ENCODE data around the gene CELA3A.

Gene CELA3A

GRCh38 chr1:22001409-22001808 is at the start of gene CELA3A:
Gene CELA3A, plus strand, starts transcription at chr1:22001657. Its CDS starts 18 bp downstream, at chr1:22001675.
- H4K20me1 ChIP-seq (ENCODE audit: insufficient read depth, low read length): no peaks in the 10 kb centered on the region
- H3K27ac ChIP-seq (ENCODE audit: low read length): no peak within 1 kb of the TSS
- H3K9ac ChIP-seq (ENCODE audit: low read depth, low read length): no peak within 1 kb of the TSS
- TF ChIP-seq EZH2 (IDR thresholded peaks at IDR 0.05; ENCODE audit: borderline replicate concordance, low read depth, low read length, severe bottlenecking) (no peak), CTCF (IDR thresholded peaks at IDR 0.05; ENCODE audit: borderline replicate concordance, extremely low read depth, low read length, poor library complexity, severe bottlenecking) (no peak)
- no peak within 1 kb of the TSS for H3K4me3 ChIP-seq (ENCODE audit: low read depth in 1 of 2, low read length in 2 of 2)
- no peak within 1 kb of the TSS for H2AFZ ChIP-seq (ENCODE audit: low read depth, low read length)
- H3K9me3 ChIP-seq (ENCODE audit: insufficient read depth, low read length, severe bottlenecking): no peaks in the 10 kb centered on the region
- ATAC-seq (ENCODE audit: insufficient read depth, low read depth): no peak
- H3K79me2 ChIP-seq (ENCODE audit: insufficient read depth, low read length): no peaks in the 10 kb centered on the region
- no peaks in the 10 kb centered on the region for H3K36me3 ChIP-seq (ENCODE audit: insufficient read depth, low read length)
- H3K27me3 ChIP-seq (ENCODE audit: insufficient read depth, low read length, poor library complexity): no peaks in the 10 kb centered on the region
- no peaks in the 10 kb centered on the region for H3K4me1 ChIP-seq (ENCODE audit: insufficient read depth, low read length)
- H3K4me2 ChIP-seq (ENCODE audit: insufficient read depth, low read length): no peak within 1 kb of the TSS
- DNase-seq: no peak

- no peaks in the 10 kb centered on the region for H3K9me3 ChIP-seq (ENCODE audit: insufficient read depth, low read length, severe bottlenecking)
- no peak overlapping the region for H3K4me3 ChIP-seq (ENCODE audit: low read depth in 1 of 2, low read length in 2 of 2)
- TF ChIP-seq EZH2 (IDR thresholded peaks at IDR 0.05; ENCODE audit: borderline replicate concordance, low read depth, low read length, severe bottlenecking): no peak
- no peak for TF ChIP-seq CTCF (IDR thresholded peaks at IDR 0.05; ENCODE audit: borderline replicate concordance, extremely low read depth, low read length, poor library complexity, severe bottlenecking)
- H3K9ac ChIP-seq (ENCODE audit: low read depth, low read length): no peak overlapping the region
- peaks cover 9% of the 10 kb centered on the region for H4K20me1 ChIP-seq (ENCODE audit: insufficient read depth, low read length)
- H3K79me2 ChIP-seq (ENCODE audit: insufficient read depth, low read length): no peaks in the 10 kb centered on the region
- ATAC-seq (ENCODE audit: insufficient read depth, low read depth) (no peak), DNase-seq (no peak)
- no peaks in the 10 kb centered on the region for H3K4me1 ChIP-seq (ENCODE audit: insufficient read depth, low read length)
- no peaks in the 10 kb centered on the region for H3K36me3 ChIP-seq (ENCODE audit: insufficient read depth, low read length)
- peaks cover 10% of the 10 kb centered on the region for H3K27me3 ChIP-seq (ENCODE audit: insufficient read depth, low read length, poor library complexity)
- no peak overlapping the region for H2AFZ ChIP-seq (ENCODE audit: low read depth, low read length)
- no peak overlapping the region for H3K4me2 ChIP-seq (ENCODE audit: insufficient read depth, low read length)
- H3K27ac ChIP-seq (ENCODE audit: low read length): no peak overlapping the region
Observed at GRCh38 chr1:21952786-21953520, 48.5 kb upstream of the CELA3A start.

GRCh38 chr1:21955058-21955457 is 46.4 kb upstream of the CELA3A start:
- no peak overlapping the region for H3K27ac ChIP-seq (ENCODE audit: low read length)
- peaks cover 4% of the 10 kb centered on the region for H3K27me3 ChIP-seq (ENCODE audit: insufficient read depth, low read length, poor library complexity)
- no peaks in the 10 kb centered on the region for H3K36me3 ChIP-seq (ENCODE audit: insufficient read depth, low read length)
- ATAC-seq (ENCODE audit: insufficient read depth, low read depth) (no peak), DNase-seq (no peak)
- no peaks in the 10 kb centered on the region for H3K9me3 ChIP-seq (ENCODE audit: insufficient read depth, low read length, severe bottlenecking)
- no peak overlapping the region for H3K4me2 ChIP-seq (ENCODE audit: insufficient read depth, low read length)
- no peak overlapping the region for H3K4me3 ChIP-seq (ENCODE audit: low read depth in 1 of 2, low read length in 2 of 2)
- TF ChIP-seq EZH2 (IDR thresholded peaks at IDR 0.05; ENCODE audit: borderline replicate concordance, low read depth, low read length, severe bottlenecking) (no peak), CTCF (IDR thresholded peaks at IDR 0.05; ENCODE audit: borderline replicate concordance, extremely low read depth, low read length, poor library complexity, severe bottlenecking) (no peak)
- H4K20me1 ChIP-seq (ENCODE audit: insufficient read depth, low read length): peaks cover 5% of the 10 kb centered on the region; the same call in 1 of the 2 replicates
- no peaks in the 10 kb centered on the region for H3K79me2 ChIP-seq (ENCODE audit: insufficient read depth, low read length)
- no peaks in the 10 kb centered on the region for H3K4me1 ChIP-seq (ENCODE audit: insufficient read depth, low read length)
- no peak overlapping the region for H3K9ac ChIP-seq (ENCODE audit: low read depth, low read length)
- no peak overlapping the region for H2AFZ ChIP-seq (ENCODE audit: low read depth, low read length)
